Psoas muscle (tissue), 8 donors: Measurements from ENCODE around the gene GPR50. TPM values are rescaled to one million over a fixed set of nuclear protein-coding genes. Genes with fewer than 3 reads are reported as not detected.

Source experiments
- ATAC-seq, 4 donors: fragments of 200-7000 bp; cut with Tn5 transposase; one replicate each; pipeline ENCODE4 v1.9.1; 2020; ENCODE audit warnings: moderate library complexity in 3 of 4, mild to moderate bottlenecking in 2 of 4
- DNase-seq, 2 donors: peaks; one replicate each; pipeline ENCODE4 v3.0.0-alpha.2; 2020
- H3K27ac ChIP-seq: fragments of 200-600 bp; one replicate; pipeline ENCODE4 v1.8.0; 2022
- H3K27me3 ChIP-seq, 3 donors: fragments of 200-600 bp in 1 of 3; one replicate each; pipeline versions ENCODE4 v1.6.1 to v1.8.0; 2013 to 2022; ENCODE audit warnings: low read length in 2 of 3, mild to moderate bottlenecking in 2 of 3, moderate library complexity in 1 of 3; ENCODE audit not compliant: insufficient read depth in 3 of 3
- H3K36me3 ChIP-seq, 2 donors: fragments of 200-600 bp in 1 of 2; one replicate each; pipeline versions ENCODE4 v1.6.1 to v1.8.0; 2013 to 2022; ENCODE audit warnings: low read depth in 1 of 2, mild to moderate bottlenecking in 1 of 2, moderate library complexity in 1 of 2; ENCODE audit not compliant: insufficient read depth in 1 of 2
- H3K4me1 ChIP-seq: fragments of 200-600 bp; one replicate; pipeline ENCODE4 v1.8.0; 2022
- H3K4me3 ChIP-seq: fragments of 200-600 bp; one replicate; pipeline ENCODE4 v1.8.0; 2022; ENCODE audit warnings: mild to moderate bottlenecking
- H3K9me3 ChIP-seq: fragments of 200-600 bp; one replicate; pipeline ENCODE4 v1.8.0; 2022
- CTCF ChIP-seq: fragments of 200-600 bp; IDR thresholded peaks from one replicate; pipeline ENCODE4 v1.8.0; 2022; ENCODE audit warnings: antibody characterized with exemption
- WGBS, 3 donors: extraction: QIAGEN DNeasy Blood & Tissue Kit; methylation state at CpG; one replicate each; pipeline versions ENCODE4 v1.1.6 to v1.1.7; 2013; 5-methylcytosine and 5-hydroxymethylcytosine counted together
- intact Hi-C, 2 donors: fragments of 100-400 bp; cut with DNase I; formaldehyde crosslinking; loops; one replicate each; pipeline versions ENCODE4 v1.11.0 to v1.14.2; 2022
- long read RNA-seq, 2 donors: library from polyadenylated mRNA; unstranded; transcript quantifications; one replicate each; pipeline ENCODE4 v2.0.0, GENCODE V29; 2021
- polyA plus RNA-seq, 3 donors: library from polyadenylated mRNA; stranded (reverse); fragments of 200-250 nt; gene quantifications; one replicate each; pipeline ENCODE4 v1.2.3, GENCODE V29; 2013
- total RNA-seq, 4 donors: library from RNA; stranded (reverse); fragmentation: NEBNext Ultra II Directional in 2 of 4; extraction: Animal tissue kit (Norgen Biotek cat#: 25700) in 2 of 4; gene quantifications; one replicate each; pipeline versions ENCODE4 v1.2.1 to v1.2.4, GENCODE V29; 2021 to 2023
- donor health status: healthy with polysubstance abuse.
- donor health status: DM: no; HTN: no; CAD: no; lungs with moderate emphysema.
- donor health status: Bipolar disorder and iron deficiency.
- donor health status: healthy.
- donor health status: DM: yes; HTN: yes; CAD: no.
- donor health status: DM: no; HTN: no; CAD: no.
- donor health status: DM: no; HTN: no; CAD: no.
- donor health status: DM: yes; HTN: yes; CAD: no.

GPR50 gene
- total RNA-seq = not detected
- polyA plus RNA-seq = not detected
- long read RNA-seq, donor 1 = 0 reads
- long read RNA-seq, donor 2 = 0 reads

GRCh38 chrX:151176231-151176750, at the start of gene GPR50:
Gene GPR50 (plus strand): TSS chrX:151176584. CDS start chrX:151176722, 138 bp downstream.
- WGBS, 3 donors = 60 to 69% (median 61%) methylated on average over 10 to 11 of the region's 11 CpGs
- Histone ChIP-seq H3K27ac (no peak within 1 kb of the TSS), H3K36me3 (no peaks in the 10 kb centered on the region), H3K4me1 (no peaks in the 10 kb centered on the region), H3K4me3 (no peak within 1 kb of the TSS), H3K9me3 (no peaks in the 10 kb centered on the region), H3K27me3 (peaks cover 5 to 59% (median 25%) of the 10 kb centered on the region in 3 donors)
- TF ChIP-seq CTCF = no peak
- DNase-seq (no peak), ATAC-seq (no peak)
- intact Hi-C loops = no loop called here

GRCh38 chrX:151132531-151132930, 43.9 kb upstream of the GPR50 start:
- 65 to 70% (median 65%) methylated on average over 2 of the region's 2 CpGs for WGBS, 3 donors
- H3K4me3 ChIP-seq = no peak overlapping the region
- intact Hi-C loops = no loop called here
- H3K9me3 ChIP-seq = no peaks in the 10 kb centered on the region
- H3K36me3 ChIP-seq = no peaks in the 10 kb centered on the region
- ATAC-seq = no peak
- no peaks in the 10 kb centered on the region for H3K27me3 ChIP-seq
- H3K27ac ChIP-seq = no peak overlapping the region
- H3K4me1 ChIP-seq = no peaks in the 10 kb centered on the region
- TF ChIP-seq CTCF = no peak
- no peak for DNase-seq

GRCh38 chrX:151151665-151152267, 24.6 kb upstream of the GPR50 start:
- Histone ChIP-seq H3K9me3 (no peaks in the 10 kb centered on the region), H3K27me3 (peaks cover 0 to 11% (median 0%) of the 10 kb centered on the region in 3 donors), H3K4me3 (no peak overlapping the region), H3K4me1 (no peaks in the 10 kb centered on the region), H3K27ac (no peak overlapping the region), H3K36me3 (no peaks in the 10 kb centered on the region)
- ATAC-seq = peak in 2 of 4 donors; percentile 46 to 69
- 34 to 39% (median 35%) methylated on average over 8 of the region's 8 CpGs for WGBS, 3 donors
- intact Hi-C loops = loop anchor here (2.0 to 10.0 kb wide), 3 partner anchors 529 to 1483 kb away; partner anchors contain the start of gene GABRQ (in 1 of the 2)
- TF ChIP-seq CTCF = peak; percentile 76
- DNase-seq = no peak

- Histone ChIP-seq H3K9me3 (no peaks in the 10 kb centered on the region), H3K36me3 (no peaks in the 10 kb centered on the region), H3K4me3 (no peak overlapping the region), H3K27ac (no peak overlapping the region), H3K27me3 (peaks cover 0 to 6% (median 0%) of the 10 kb centered on the region in 3 donors), H3K4me1 (no peaks in the 10 kb centered on the region)
- TF ChIP-seq CTCF = no peak
- ATAC-seq = no peak
- no peak for DNase-seq
- 8 to 21% (median 17%) methylated on average over 9 of the region's 9 CpGs for WGBS, 3 donors
- intact Hi-C loops = loop anchor here (2.0 to 10.0 kb wide), 3 partner anchors 528 to 1482 kb away; partner anchors contain the start of gene GABRQ (in 1 of the 2)
Observed at GRCh38 chrX:151153086-151153485, 23.3 kb upstream of the GPR50 start.
